GM23248 (cell line): ENCODE data around the gene MBNL1. TPM values are rescaled to one million over a fixed set of nuclear protein-coding genes. Genes with fewer than 3 reads are reported as not detected.

Source experiments
- DNase-seq: peaks from one replicate; pipeline ENCODE4 v3.0.0-alpha.2; 2015
- H2AFZ ChIP-seq: fragments of 200-600 bp; sonication (generic); 2 replicates; pipeline ENCODE4 v1.6.1; 2016; ENCODE audit warnings: antibody characterized with exemption
- H3F3A ChIP-seq: fragments of 200-600 bp; sonication (generic); 2 replicates; pipeline ENCODE4 v1.6.1; 2016; ENCODE audit warnings: mild to moderate bottlenecking, antibody characterized with exemption, mixed run types; ENCODE audit not compliant: insufficient read depth
- H3K27ac ChIP-seq: fragments of 200-600 bp; sonication (generic); 2 replicates; pipeline ENCODE4 v1.5.1; 2016; ENCODE audit warnings: mild to moderate bottlenecking
- H3K27me3 ChIP-seq: fragments of 200-600 bp; sonication (generic); replicated peaks from 2 replicates; pipeline ENCODE4 v1.6.1; 2016; ENCODE audit warnings: mild to moderate bottlenecking; ENCODE audit not compliant: insufficient read depth
- H3K36me3 ChIP-seq: fragments of 200-600 bp; sonication (generic); 2 replicates; pipeline ENCODE4 v1.6.1; 2016; ENCODE audit warnings: low read depth, mild to moderate bottlenecking
- H3K4me1 ChIP-seq: fragments of 200-600 bp; sonication (generic); 2 replicates; pipeline ENCODE4 v1.6.1; 2016; ENCODE audit warnings: mild to moderate bottlenecking; ENCODE audit not compliant: insufficient read depth
- H3K4me2 ChIP-seq: fragments of 200-600 bp; sonication (generic); one replicate; pipeline ENCODE4 v1.6.1; 2016; ENCODE audit warnings: mild to moderate bottlenecking; ENCODE audit not compliant: unreplicated experiment
- H3K4me3 ChIP-seq: fragments of 200-600 bp; sonication (generic); 2 replicates; pipeline ENCODE4 v1.5.1; 2016; ENCODE audit warnings: mild to moderate bottlenecking
- H3K79me2 ChIP-seq: fragments of 200-600 bp; sonication (generic); 2 replicates; pipeline ENCODE4 v1.6.1; 2016; ENCODE audit warnings: mild to moderate bottlenecking; ENCODE audit not compliant: insufficient read depth
- H3K9ac ChIP-seq: fragments of 200-600 bp; sonication (generic); 2 replicates; pipeline ENCODE4 v1.6.1; 2016; ENCODE audit warnings: mild to moderate bottlenecking
- H3K9me2 ChIP-seq: fragments of 200-600 bp; sonication (generic); 2 replicates; pipeline ENCODE4 v1.6.1; 2016; ENCODE audit warnings: mixed run types, mild to moderate bottlenecking, moderate library complexity; ENCODE audit not compliant: insufficient read depth
- H3K9me3 ChIP-seq: fragments of 200-600 bp; sonication (generic); one replicate; pipeline ENCODE4 v1.6.1; 2017; ENCODE audit warnings: low read depth
- H4K20me1 ChIP-seq: fragments of 200-600 bp; sonication (generic); 2 replicates; pipeline ENCODE4 v1.6.0; 2016; ENCODE audit not compliant: insufficient read depth
- EZH2 ChIP-seq: fragments of 200-600 bp; sonication (generic); IDR thresholded peaks from 2 replicates; pipeline ENCODE4 v1.6.1; 2018; ENCODE audit warnings: antibody characterized with exemption, mild to moderate bottlenecking; ENCODE audit not compliant: insufficient read depth, poor library complexity, severe bottlenecking
- EZH2phosphoT487 ChIP-seq: fragments of 200-600 bp; sonication (generic); IDR thresholded peaks from 2 replicates; pipeline ENCODE4 v1.6.1; 2018; ENCODE audit warnings: antibody characterized with exemption, moderate library complexity, mild to moderate bottlenecking, low read depth; ENCODE audit not compliant: insufficient read depth
- WGBS, 2 experiments: methylation state at CpG; one replicate each; pipeline ENCODE4 v1.1.6; 2015 to 2017; ENCODE audit warnings: low lambda C conversion rate in 2 of 2, low coverage in 1 of 2; ENCODE audit errors: missing lambda C conversion rate in 2 of 2; 5-methylcytosine and 5-hydroxymethylcytosine counted together
- in situ Hi-C: fragments of 300-500 bp; cut with MboI; formaldehyde crosslinking; loops from 2 replicates; pipeline ENCODE4 v1.15.0; 2020
- polyA plus RNA-seq: library from polyadenylated mRNA; unstranded; fragments of >200 nt; fragmentation: Nextera tagmentation; extraction: Ambion mirVana; gene quantifications from 2 replicates; pipeline ENCODE4 v1.2.1, GENCODE V29; 2016
- total RNA-seq: library from RNA; depleted of rRNA; stranded (reverse); fragments of >200 nt; shearing (Covaris generic); gene quantifications from 2 replicates; pipeline ENCODE4 v1.2.3, GENCODE V29; 2014

Gene MBNL1
- total and polyA plus RNA-seq, 2 experiments from 2014 or later = 89.5 to 262 TPM

DNA sequence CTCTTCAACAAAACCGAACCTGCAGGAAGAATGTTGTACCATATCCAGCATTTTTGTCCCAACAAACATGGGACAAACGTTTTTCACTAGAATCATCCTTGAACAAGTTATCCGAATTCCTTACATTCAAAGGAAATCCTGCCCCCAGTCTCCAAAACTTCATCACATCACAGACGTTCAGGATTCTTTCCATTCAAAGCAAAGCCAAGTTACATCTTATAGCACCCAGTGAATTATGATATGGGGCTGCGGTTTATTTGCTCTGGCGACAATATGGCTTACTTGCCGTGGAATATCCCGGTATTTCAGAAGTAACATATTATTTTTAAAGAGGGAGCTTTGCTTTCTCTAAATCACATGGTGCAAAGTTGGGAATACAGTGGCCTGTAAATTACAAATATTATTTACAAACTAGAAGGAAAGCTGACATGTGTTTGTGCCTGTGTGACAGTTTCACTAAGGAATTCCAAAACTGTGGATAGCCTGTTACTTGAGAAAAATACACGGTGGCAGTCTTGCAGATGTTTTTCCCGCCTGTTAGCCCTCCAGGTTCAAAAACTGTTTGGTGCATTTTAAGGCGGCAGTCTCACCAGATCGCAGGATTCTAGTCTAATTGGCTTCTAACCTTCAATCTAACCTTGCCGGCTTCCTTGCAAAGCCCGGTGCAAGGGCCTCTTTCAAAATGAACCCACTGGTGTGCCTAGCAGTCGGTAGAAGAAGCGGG is 736 bp upstream of the MBNL1 start:
- no peak for TF ChIP-seq EZH2
- TF ChIP-seq EZH2phosphoT487 = no peak
- H2AFZ ChIP-seq = peak overlapping the region; percentile 68
- peaks cover 40% of the 10 kb centered on the region for H3K4me1 ChIP-seq
- H3K79me2 ChIP-seq = peaks cover 65% of the 10 kb centered on the region
- H3K4me2 ChIP-seq = peak overlapping the region; percentile 97
- H3K27me3 ChIP-seq = no peaks in the 10 kb centered on the region
- DNase-seq = peak; percentile 57
- H3K9me2 ChIP-seq = no peaks in the 10 kb centered on the region
- peak overlapping the region; percentile 94 for H3K4me3 ChIP-seq
- WGBS, 2 experiments = 4% methylated on average over 16 of the region's 16 CpGs
- peak overlapping the region; percentile 92 for H3K9ac ChIP-seq
- H4K20me1 ChIP-seq = no peaks in the 10 kb centered on the region
- in situ Hi-C loops = loop anchor here (10.0 kb wide), 1 partner anchor 177 kb away; no protein-coding TSS in a partner anchor
- H3F3A ChIP-seq = peaks cover 54% of the 10 kb centered on the region
- no peaks in the 10 kb centered on the region for H3K36me3 ChIP-seq
- H3K9me3 ChIP-seq = no peaks in the 10 kb centered on the region
- H3K27ac ChIP-seq = peak overlapping the region; percentile 93

GRCh38 chr3:152269056-152269830 is 514 bp downstream of the MBNL1 start:
- Histone ChIP-seq H2AFZ (peak overlapping the region; percentile 68), H3K4me3 (peak overlapping the region; percentile 94), H3F3A (peaks cover 67% of the 10 kb centered on the region), H3K9ac (peak overlapping the region; percentile 92), H3K27ac (peak overlapping the region; percentile 93), H3K36me3 (no peaks in the 10 kb centered on the region; the same call in 1 of the 2 replicates), H3K9me2 (no peaks in the 10 kb centered on the region), H3K27me3 (no peaks in the 10 kb centered on the region), H4K20me1 (no peaks in the 10 kb centered on the region), H3K4me1 (peaks cover 53% of the 10 kb centered on the region), H3K4me2 (peak overlapping the region; percentile 97), H3K79me2 (peaks cover 77% of the 10 kb centered on the region), H3K9me3 (no peaks in the 10 kb centered on the region)
- no peak for TF ChIP-seq EZH2phosphoT487
- no peak for TF ChIP-seq EZH2
- in situ Hi-C loops = loop anchor here (10.0 kb wide), 1 partner anchor 176 kb away; no protein-coding TSS in a partner anchor
- 1 to 2% methylated on average over 45 to 56 of the region's 56 CpGs for WGBS, 2 experiments
- DNase-seq = peak; percentile 89

DNA sequence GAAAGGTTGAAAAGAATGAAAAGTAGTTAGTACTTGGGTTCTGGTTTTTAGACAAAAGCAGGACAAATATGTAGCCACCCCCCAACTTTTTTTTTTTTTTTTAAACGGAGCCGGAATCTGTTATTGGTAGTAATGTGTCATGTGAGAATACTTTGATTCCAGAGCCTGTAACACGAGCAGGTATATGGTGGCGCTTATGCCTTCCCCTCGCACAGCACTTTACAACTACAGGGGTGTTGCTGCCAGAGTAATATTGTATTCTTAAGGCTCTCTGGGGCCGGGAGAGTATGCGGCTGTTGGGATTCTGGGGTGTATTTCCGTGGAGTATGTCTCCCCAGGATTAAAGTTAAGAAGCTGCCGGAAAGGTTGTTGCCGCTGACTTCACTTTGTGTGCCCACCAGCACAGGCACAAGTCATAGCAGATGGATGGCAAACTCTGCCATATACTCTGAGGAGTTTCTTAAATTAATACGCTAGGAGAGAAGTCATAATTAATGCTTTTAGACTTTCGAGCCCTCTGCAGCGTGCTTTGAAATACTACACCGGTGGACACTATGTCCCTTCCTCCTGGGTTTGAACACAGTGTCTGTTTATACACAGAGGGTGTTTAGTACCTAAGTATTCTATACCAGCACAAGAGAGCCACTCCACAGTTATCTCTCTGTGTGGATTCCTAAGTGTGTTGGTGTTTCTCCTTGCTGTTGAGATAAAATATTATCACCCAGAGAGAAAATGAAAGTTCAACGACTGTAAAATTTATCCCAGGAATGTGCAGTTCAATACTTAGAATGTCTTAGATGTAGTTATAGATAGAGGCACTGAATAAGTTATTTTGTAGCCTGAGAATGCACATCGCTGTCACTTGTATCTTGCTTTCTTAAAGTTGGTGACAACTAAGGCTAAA is 1.4 kb downstream of the MBNL1 start:
- Histone ChIP-seq H3K9ac (peak overlapping the region; percentile 92), H3K9me2 (no peaks in the 10 kb centered on the region), H3K36me3 (no peaks in the 10 kb centered on the region; the same call in 1 of the 2 replicates), H2AFZ (peak overlapping the region; percentile 68), H3K27ac (peak overlapping the region; percentile 93), H3K4me2 (peak overlapping the region; percentile 97), H4K20me1 (no peaks in the 10 kb centered on the region), H3F3A (peaks cover 73% of the 10 kb centered on the region), H3K27me3 (no peaks in the 10 kb centered on the region), H3K4me1 (peaks cover 60% of the 10 kb centered on the region), H3K79me2 (peaks cover 84% of the 10 kb centered on the region), H3K4me3 (peak overlapping the region; percentile 94), H3K9me3 (no peaks in the 10 kb centered on the region)
- no peak for TF ChIP-seq EZH2phosphoT487
- no peak for TF ChIP-seq EZH2
- WGBS, 2 experiments = 0 to 1% methylated on average over 16 of the region's 16 CpGs
- in situ Hi-C loops = loop anchor here (10.0 kb wide), 1 partner anchor 175 kb away; no protein-coding TSS in a partner anchor
- peak; percentile 53 for DNase-seq
